LHCN-M2 (cell line): ENCODE measurements around the gene PLK5. TPM values are rescaled to one million over a fixed set of nuclear protein-coding genes. Genes with fewer than 3 reads are reported as not detected.
"Not testable (repeated sequence)": the region's sequence is repeated elsewhere in the genome, so short reads cannot be mapped to it uniquely, and the experiment has no call there.

ENCODE experiments used
- DNase-seq: peaks from one replicate; pipeline ENCODE4 v3.0.0-alpha.2; 2012; ENCODE audit warnings: low read depth
- total RNA-seq: library from RNA; depleted of rRNA; stranded (reverse); fragments of >200 nt; gene quantifications from 2 replicates; pipeline ENCODE4 v1.2.3, GENCODE V29; 2014

PLK5 gene
- total RNA-seq, 1 experiment from 2014 or later = not detected

- no peak for DNase-seq
These were observed 1.5 kb downstream of the PLK5 start for GRCh38 chr19:1525343-1525742.

DNA sequence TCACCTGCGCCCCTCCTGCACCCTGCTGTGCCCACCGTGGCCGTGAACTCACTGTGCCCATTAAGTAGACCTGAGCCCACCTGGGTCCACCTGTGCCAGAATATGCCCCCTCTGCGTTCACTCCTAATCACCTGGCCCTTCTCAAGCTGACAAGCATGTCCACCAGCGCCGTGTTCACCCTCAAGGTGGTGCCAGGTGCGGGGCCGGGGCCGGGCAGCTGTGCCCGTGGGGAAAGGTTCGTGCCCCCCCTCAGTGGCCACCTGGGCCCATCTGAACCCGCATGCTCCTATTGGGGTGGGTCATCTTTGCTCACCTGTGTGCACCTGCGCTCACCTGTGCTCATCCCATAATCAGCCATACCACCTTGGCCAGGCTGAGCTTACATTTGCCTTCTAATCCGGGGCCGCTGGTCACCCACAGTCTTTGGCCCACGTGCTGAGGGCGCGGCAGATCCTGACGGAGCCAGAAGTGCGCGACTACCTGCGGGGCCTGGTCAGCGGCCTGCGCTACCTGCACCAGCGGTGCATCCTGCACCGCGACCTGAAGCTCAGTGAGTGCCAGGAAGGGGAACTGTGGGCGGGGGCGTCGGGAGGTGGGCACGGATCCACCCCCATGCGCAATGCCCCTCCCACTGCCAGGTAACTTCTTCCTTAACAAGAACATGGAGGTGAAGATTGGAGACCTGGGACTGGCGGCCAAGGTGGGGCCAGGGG lies 2.3 kb downstream of the PLK5 start:
- DNase-seq = no peak

DNA sequence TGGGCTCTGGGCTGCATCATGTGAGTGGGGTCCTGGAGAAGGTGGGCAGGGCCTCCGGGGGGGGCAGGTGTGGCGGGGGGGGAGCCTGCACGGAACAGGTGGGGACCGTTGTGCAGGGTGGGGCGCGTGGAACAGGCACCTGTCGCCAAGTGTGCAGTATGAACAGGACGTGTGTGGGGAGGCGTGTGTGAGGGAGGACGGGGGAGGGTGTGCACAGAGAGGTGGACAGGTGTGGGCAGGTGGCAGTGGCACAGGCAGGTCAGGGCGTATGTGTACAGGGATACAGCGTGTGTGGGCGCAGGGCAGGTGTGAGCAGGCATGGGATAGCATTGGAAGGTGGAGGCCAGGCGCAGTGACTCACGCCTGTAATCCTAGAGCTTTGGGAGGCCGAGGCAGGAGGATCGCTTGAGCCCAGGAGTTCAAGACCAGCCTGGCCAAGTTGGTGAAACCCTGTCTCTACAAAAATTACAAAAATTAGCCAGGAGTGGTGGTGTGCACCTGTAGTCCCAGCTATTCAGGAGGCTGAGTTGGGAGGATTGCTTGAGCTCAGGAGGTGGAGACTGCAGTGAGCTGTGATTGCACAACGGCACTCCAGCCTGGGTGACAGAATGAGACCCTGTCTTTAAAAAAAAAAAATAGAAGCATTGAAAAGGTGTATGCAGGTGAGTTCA lies 3.2 kb downstream of the PLK5 start:
- no peak for DNase-seq

- no peak for DNase-seq
These were observed 3.9 kb downstream of the PLK5 start for GRCh38 chr19:1527650-1528309.

GRCh38 chr19:1528596-1529429 lies 4.9 kb downstream of the PLK5 start:
- DNase-seq = no peak

DNA sequence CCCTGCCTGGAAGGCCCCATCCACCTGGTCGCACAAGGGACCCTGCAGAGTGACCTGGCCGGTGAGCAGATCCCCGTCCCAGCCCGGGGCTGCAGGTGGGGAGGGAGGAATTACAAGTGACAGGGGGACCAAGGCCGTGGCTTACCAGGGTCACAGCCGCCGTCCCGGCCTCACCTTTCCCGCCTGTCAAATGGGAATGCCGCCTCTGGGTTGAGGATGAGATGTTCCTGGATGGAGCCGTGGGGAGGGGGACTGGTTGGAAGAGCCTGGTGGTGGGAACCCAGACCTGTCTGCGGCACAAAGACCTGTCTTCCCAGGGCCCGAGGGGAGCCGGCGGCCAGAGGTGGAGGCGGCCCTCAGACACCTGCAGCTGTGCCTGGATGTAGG lies 5.5 kb downstream of the PLK5 start:
- no peak for DNase-seq

DNA sequence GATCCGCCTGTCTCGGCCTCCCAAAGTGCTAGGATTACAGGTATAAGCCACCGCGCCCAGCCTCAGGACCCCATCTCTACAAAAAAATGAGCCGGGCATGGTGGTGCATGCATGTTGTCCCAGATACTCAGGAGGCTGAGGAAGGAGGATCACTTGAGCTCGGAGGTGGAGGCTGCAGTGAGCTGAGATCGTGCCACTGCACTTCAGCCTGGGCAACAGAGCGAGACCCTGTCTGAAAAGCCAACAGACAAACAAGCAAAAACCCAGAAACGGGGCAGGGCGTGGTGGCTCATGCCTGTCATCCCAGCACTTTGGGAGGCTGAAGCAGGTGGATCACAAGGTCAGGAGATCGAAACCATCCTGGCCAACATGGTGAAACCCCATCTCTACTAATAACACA lies 7.0 kb downstream of the PLK5 start:
- DNase-seq = not testable (repeated sequence)

DNA sequence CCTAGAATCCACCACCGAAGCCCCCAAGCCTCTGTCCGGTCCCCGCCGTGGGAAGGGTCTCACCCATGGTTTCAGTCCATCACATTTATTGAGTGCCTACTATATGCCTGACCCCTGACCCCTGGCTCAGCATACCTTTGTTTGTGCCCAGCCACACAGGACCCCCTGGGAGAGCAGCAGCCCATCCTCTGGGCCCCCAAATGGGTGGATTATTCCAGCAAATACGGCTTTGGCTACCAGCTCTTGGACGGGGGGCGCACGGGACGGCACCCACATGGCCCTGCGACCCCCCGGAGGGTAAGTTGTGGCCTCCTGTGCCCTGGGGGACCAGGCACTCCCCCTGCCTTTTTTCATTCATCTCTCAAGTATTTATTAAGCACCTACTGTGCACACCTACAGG lies 7.7 kb downstream of the PLK5 start:
- no peak for DNase-seq

DNA sequence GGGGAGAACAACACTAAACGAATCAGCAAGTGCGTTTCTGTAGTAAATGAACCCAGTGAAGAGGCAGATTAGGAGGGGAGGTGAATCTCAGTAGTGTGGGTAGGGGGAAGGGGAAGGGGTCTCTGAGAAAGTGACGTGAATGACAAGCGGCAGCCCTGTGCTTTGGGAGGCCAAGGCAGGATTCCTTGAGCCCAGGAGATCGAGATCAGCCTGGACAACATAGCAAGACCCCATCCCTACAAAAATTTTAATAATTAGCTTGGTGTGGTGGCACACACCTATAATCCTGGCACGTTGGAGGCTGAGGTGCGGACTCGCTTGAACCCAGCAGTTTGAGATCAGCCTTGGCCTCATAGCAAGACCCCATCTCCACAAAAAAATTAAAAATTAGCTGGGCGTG lies 8.1 kb downstream of the PLK5 start:
- no peak for DNase-seq

DNA sequence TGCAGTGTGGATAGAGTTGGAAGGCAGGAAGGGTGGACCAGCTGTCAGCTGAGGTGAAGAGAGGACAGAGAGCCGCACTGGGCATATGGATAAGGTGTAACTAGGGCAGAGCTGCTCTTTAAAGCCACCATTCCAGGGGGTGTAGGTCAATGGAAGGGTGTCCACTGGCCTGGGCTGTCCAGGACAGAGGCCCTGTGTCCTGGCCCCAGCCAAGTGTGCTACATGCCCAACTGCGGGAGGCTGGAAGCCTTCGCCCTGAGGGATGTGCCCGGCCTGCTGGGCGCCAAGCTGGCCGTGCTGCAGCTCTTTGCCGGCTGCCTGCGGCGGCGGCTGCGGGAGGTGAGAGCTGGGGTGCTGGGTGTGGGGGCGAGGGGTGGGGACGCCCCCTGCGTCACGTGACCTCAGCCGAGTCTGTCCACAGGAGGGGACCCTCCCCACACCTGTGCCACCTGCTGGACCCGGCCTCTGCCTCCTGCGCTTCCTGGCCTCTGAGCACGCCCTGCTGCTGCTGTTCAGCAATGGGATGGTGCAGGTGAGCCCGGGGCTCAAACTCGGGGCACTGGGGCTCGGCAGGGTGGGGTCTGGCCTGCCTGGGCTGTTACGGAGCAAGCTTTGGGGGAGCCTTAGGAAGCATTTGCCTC lies 9.8 kb downstream of the PLK5 start:
- no peak for DNase-seq

- DNase-seq = no peak
These were observed 11.1 kb downstream of the PLK5 start for GRCh38 chr19:1534972-1535371.

DNA sequence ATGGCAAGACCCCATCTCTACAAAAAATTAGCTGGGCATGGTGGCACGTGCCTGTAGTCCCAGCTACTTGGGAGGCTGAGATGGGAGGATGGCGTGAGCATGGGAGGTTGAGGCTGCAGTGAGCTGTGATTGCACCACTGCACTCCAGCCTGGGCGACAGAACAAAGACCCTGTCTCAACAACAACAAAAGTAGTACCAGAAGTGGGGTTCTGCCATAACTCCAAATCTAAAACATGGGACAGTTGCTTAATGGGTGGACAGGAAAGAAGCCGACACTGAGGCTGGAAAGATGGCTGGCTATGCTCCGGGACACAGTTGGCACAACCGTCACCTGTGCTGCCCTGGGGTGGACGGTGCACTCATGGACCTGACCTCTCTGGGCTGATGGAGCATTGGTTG lies 11.8 kb downstream of the PLK5 start:
- DNase-seq = not testable (repeated sequence)

DNA sequence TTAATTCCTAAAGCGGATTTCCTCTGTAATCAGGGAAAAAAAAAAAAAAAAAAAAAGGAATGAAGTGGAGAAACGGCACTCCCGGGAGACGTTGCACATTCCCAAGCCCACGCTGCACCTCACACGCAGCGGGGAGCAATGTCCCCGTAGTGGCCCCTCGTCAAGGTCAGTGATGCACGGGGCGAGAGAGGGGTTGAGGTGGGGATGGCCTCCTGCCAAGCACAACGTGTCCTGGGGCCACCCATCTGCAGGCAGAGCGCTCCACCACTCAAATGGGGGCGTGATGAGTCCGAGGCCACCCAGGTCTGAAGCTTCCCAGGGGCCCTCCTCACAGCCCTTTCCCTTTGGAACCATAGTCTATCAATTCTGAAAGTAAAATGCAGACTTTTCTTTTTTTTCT lies 15.1 kb downstream of the PLK5 start:
- DNase-seq = no peak

DNA sequence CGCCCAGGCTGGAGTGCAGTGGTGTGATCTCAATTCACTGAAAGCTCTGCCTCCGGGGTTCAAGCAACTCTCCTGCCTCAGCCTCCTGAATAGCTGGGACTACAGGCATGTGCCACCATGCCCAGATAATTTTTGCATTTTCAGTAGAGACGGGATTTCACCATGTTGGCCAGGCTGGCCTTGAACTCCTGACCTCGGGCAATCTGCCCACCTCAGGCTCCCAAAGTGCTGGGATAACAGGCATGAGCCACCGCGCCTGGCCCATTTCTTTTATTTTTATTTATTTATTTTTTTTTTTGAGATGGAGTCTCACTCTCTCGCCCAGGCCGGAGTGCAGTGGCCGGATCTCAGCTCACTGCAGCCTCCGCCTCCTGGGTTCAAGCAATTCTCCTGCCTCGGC lies 15.9 kb downstream of the PLK5 start:
- not testable (repeated sequence) for DNase-seq

GRCh38 chr19:1540365-1540925 lies 16.6 kb downstream of the PLK5 start:
- DNase-seq = no peak

GRCh38 chr19:1549332-1549945 lies 25.6 kb downstream of the PLK5 start:
- no peak for DNase-seq

GRCh38 chr19:1551068-1552040 lies 27.5 kb downstream of the PLK5 start:
- no peak for DNase-seq

DNA sequence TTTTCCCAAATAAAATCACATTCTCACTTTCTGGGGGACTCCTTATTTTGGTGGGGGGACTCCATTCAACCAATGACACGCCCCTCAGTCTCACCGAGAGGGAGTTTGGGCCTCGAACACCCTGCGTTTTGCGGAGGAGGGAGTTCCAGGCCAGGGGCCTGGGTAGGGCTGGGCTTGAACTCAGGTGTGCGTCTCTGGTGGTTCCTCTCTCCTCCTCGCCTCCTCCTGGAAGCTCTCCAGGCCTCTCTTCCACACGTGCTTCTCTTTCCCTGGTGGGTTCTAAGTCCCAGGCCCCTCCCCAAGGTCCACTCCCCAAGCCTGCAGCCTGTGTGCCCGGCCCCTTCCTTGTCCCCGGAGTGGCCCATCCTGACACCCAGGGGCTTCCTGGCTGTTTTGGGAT lies 29.5 kb downstream of the PLK5 start:
- DNase-seq = no peak

- no peak for DNase-seq
These were observed 31.1 kb downstream of the PLK5 start for GRCh38 chr19:1554968-1555367.
